Epithelial cell of esophagus (primary cell): Measurements from ENCODE around the gene CHAMP1.

ENCODE experiments used
- DNase-seq: peaks from one replicate; pipeline ENCODE4 v3.0.0; 2010; ENCODE audit warnings: low read depth
- H3K4me3 ChIP-seq: 2 replicates; pipeline ENCODE4 v1.5.1; 2011; ENCODE audit warnings: mild to moderate bottlenecking, low read length, control low read depth
- CTCF ChIP-seq: IDR thresholded peaks from 2 replicates; pipeline ENCODE4 v1.5.1; 2011; ENCODE audit warnings: low read depth, mild to moderate bottlenecking, low read length, control low read depth, inconsistent platforms; ENCODE audit not compliant: insufficient read depth; ENCODE audit errors: missing control alignments

CHAMP1 gene

DNA sequence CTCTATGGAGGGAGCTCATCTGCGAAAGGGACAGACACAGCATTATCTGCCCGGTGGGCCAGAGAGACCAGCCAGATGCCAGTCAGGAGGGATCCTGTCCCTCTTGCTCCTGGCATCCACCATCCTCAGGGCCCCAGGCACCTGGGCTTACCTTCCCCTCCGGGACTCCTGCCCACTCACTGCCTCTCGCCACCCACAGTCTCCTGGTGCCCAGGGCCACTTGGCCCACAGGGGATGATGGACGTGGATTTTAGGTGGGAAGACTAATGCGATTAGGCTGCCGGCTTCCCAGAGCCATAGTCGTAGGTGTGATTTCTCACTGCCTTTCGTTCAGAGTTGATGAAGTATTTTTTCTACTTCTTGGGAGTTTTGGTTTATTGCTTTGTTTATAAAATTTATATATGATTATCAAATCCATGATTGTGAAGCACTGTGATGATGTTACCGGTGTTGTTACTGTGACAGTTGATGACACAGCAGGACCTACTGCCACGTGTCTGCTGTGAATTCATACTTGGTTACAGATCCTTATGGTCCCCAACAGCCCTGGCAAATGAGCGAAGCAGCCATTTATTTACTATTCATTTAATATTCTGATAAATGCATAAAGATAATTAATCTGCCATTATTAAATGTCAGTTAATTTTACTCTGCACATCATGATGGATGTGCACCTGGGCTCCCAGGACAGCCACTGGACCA, 14.5 kb upstream of the CHAMP1 start:
- no peak for TF ChIP-seq CTCF
- no peak overlapping the region for H3K4me3 ChIP-seq
- DNase-seq: no peak

GRCh38 chr13:114303700-114304327, 10.5 kb upstream of the CHAMP1 start:
- TF ChIP-seq CTCF: no peak
- H3K4me3 ChIP-seq: no peak overlapping the region
- no peak for DNase-seq

DNA sequence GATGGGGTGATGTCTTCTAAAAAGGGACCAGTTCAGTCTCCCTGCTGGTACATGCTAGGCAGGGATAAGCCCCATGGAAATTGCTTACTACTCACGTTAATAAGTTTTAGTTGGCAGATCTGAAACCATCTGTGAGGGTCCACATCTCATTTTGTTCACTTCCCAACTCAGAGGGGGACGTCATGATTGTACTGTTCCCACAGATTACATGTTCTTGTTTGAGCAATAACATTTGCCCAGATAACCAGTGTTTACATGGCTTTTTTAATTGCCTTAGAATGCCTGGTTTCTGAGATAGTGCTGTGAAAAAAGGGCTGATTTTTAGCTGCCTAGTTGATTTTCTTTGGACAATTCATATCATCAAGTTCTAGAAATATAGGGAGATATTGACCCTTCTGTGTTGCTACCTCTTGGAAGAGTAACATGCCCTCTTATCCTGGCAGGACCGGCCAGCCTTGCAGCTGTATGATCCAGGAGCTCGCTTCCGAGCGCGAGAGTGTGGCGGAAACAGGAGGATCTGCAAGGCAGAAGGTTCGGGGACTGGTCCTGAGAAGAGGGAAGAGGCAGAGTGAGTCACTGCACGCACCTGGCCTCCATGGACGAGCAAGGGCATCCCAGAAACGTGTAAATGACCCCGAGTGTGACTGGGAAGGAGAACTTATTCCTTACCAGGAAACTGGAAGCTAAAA, 9.8 kb upstream of the CHAMP1 start:
- DNase-seq: no peak
- no peak for TF ChIP-seq CTCF
- no peak overlapping the region for H3K4me3 ChIP-seq

DNA sequence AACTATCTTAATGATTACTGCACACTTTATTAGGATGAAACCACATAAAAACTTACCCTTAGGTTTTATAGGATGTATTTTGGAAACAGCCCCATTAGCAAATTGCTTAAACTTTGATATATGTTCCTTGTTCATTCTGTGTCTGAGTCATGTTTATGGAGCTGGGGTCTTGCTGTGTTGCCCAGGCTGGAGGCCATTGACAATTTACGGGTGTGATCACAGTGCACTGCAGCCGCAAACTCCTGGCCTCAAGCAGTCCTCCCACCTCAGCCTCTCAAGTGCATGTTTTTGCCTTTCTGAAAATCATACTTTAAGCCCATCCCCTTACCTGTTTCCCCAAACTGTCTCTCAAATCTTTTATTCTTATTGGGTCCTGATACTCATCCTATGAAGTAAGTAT, 5.2 kb upstream of the CHAMP1 start:
- DNase-seq: no peak
- TF ChIP-seq CTCF: no peak
- no peak overlapping the region for H3K4me3 ChIP-seq

GRCh38 chr13:114309806-114310410, 4.4 kb upstream of the CHAMP1 start:
- H3K4me3 ChIP-seq: no peak overlapping the region
- no peak for TF ChIP-seq CTCF
- no peak for DNase-seq

- no peak for TF ChIP-seq CTCF
- DNase-seq: no peak
- no peak overlapping the region for H3K4me3 ChIP-seq
Observed at GRCh38 chr13:114310956-114311355, 3.3 kb upstream of the CHAMP1 start.
